Activated naive CD8-positive, alpha-beta T cell treated with anti-CD3 and anti-CD28 coated beads, Interleukin-2, amount 10 ng/mL, durations not matched to agents 7 days and 5 days (primary cell): Measurements from ENCODE around the gene SLC16A1. TPM values are rescaled to one million over a fixed set of nuclear protein-coding genes. Genes with fewer than 3 reads are reported as not detected.
"Not testable (repeated sequence)": the region's sequence is repeated elsewhere in the genome, so short reads cannot be mapped to it uniquely, and the experiment has no call there.

Source experiments
- ATAC-seq: fragments of 150-1000 bp; cut with Tn5 transposase; one replicate; pipeline ENCODE4 v1.10.0; 2021; ENCODE audit warnings: low read depth, moderate library complexity
- POLR2A ChIA-PET: fragments of 350-600 bp; sonication (Branson Sonifier 250); formaldehyde crosslinking; loops from one replicate; lab custom pipeline; 2021; ENCODE audit warnings: antibody characterized with exemption; lab: Charles Lee
- DNase-seq: peaks from one replicate; pipeline ENCODE4 v3.0.0; 2021
- H3K27ac Mint-ChIP-seq: one replicate; pipeline ENCODE4 v1.8.0; 2022; ENCODE audit warnings: mild to moderate bottlenecking, mixed read lengths
- H3K27me3 Mint-ChIP-seq: one replicate; pipeline ENCODE4 v1.8.0; 2022; ENCODE audit warnings: mild to moderate bottlenecking, moderate library complexity, mixed read lengths
- H3K36me3 Mint-ChIP-seq: one replicate; pipeline ENCODE4 v1.8.0; 2021; ENCODE audit warnings: mild to moderate bottlenecking, mixed read lengths
- H3K4me1 Mint-ChIP-seq: one replicate; pipeline ENCODE4 v1.8.0; 2021; ENCODE audit warnings: mixed read lengths
- H3K4me3 Mint-ChIP-seq: one replicate; pipeline ENCODE4 v1.8.0; 2022; ENCODE audit warnings: mild to moderate bottlenecking, moderate library complexity, mixed read lengths
- H3K9me3 Mint-ChIP-seq: one replicate; pipeline ENCODE4 v1.8.0; 2021; ENCODE audit warnings: mixed read lengths
- total RNA-seq, 2 experiments: library from RNA; stranded (reverse); gene quantifications; one replicate each; pipeline ENCODE4 v1.2.3, GENCODE V29; 2021

Gene SLC16A1
- total RNA-seq, 2 experiments from 2014 or later = 31.4 to 35.4 TPM

DNA sequence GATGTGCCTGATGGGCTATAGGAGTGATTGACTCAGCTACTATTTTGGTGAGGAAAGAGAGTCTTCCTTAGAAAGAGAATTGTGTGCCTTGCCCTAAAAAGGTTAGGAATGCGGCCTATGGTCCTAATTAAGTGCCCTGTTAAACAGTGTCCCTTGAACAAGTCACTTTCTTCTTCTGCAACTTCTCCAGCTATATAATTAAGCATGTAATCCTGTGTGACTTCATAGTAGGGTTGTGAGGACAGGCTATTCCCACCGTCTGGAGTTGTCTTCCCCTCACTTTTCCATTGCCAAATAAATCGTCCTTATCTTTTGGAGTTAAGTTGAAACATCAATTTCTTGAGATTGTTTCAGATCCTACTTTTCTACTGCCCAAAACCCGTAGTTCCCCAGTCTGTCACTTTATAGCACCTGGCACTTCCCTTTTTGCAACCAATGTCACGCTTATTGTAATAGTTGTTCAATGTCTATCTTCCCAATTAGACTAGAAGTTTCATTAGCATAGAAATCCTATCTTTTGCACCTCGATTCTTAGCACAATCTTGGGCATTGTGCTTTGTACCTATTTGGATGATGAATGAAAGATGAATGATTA is 27.6 kb upstream of the SLC16A1 start:
- no peak for DNase-seq
- no peaks in the 10 kb centered on the region for H3K9me3 Mint-ChIP-seq
- no peak for ATAC-seq
- no peaks in the 10 kb centered on the region for H3K4me1 Mint-ChIP-seq
- peaks cover 3% of the 10 kb centered on the region for H3K36me3 Mint-ChIP-seq
- H3K27ac Mint-ChIP-seq = no peak overlapping the region
- no peak overlapping the region for H3K4me3 Mint-ChIP-seq
- POLR2A ChIA-PET = no interaction called here
- H3K27me3 Mint-ChIP-seq = no peaks in the 10 kb centered on the region

GRCh38 chr1:112982853-112983536 is 27.0 kb upstream of the SLC16A1 start:
- H3K27ac Mint-ChIP-seq = no peak overlapping the region
- DNase-seq = no peak
- POLR2A ChIA-PET = no interaction called here
- no peak overlapping the region for H3K4me3 Mint-ChIP-seq
- H3K27me3 Mint-ChIP-seq = no peaks in the 10 kb centered on the region
- ATAC-seq = no peak
- peaks cover 5% of the 10 kb centered on the region for H3K36me3 Mint-ChIP-seq
- no peaks in the 10 kb centered on the region for H3K9me3 Mint-ChIP-seq
- no peaks in the 10 kb centered on the region for H3K4me1 Mint-ChIP-seq

DNA sequence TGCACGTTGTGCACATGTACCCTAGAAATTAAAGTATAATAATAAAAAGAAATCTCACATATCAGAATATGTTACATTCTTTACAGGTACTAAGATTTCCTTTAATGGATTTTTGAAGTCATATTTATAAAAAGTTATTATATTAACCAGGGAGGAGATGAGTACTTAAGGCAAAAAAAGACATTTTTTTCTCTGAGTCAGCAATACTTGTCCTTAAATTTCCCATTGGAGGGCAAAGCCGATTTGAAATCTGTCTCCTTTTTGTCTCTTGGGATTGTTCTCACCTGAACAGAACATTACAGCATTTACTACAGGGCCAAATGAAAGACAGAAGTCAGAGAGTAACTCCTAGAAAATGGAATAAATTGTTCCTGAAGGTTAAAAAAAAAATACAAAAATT is 26.3 kb upstream of the SLC16A1 start:
- DNase-seq (no peak), ATAC-seq (no peak)
- H3K27me3 Mint-ChIP-seq = no peaks in the 10 kb centered on the region
- POLR2A ChIA-PET = no interaction called here
- no peak overlapping the region for H3K4me3 Mint-ChIP-seq
- H3K36me3 Mint-ChIP-seq = peaks cover 5% of the 10 kb centered on the region
- no peaks in the 10 kb centered on the region for H3K4me1 Mint-ChIP-seq
- no peaks in the 10 kb centered on the region for H3K9me3 Mint-ChIP-seq
- H3K27ac Mint-ChIP-seq = no peak overlapping the region

GRCh38 chr1:112981834-112982233 is 25.8 kb upstream of the SLC16A1 start:
- H3K4me1 Mint-ChIP-seq, ATAC-seq, DNase-seq, H3K36me3 Mint-ChIP-seq, H3K27me3 Mint-ChIP-seq, H3K4me3 Mint-ChIP-seq, H3K27ac Mint-ChIP-seq, POLR2A ChIA-PET, H3K9me3 Mint-ChIP-seq: not testable (repeated sequence)

DNA sequence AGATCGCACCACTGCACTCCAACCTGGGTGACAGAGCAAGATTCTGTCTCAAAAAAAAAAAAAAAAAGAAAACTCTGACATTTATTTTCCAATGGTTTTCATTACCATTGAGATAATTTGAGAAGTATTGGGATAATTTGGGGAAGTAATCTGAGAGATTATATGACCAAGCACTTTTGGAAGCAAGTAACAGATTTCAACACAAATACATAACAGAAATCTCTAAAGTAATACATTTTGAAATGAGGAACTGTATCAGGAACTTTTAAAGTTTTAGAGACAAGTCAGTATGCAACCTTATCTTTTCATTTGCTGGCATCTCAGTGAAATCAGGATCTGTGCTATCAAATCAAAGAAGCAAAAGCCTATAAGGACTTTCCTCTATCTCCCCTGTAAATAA is 25.4 kb upstream of the SLC16A1 start:
- POLR2A ChIA-PET = no interaction called here
- Mint-ChIP-seq H3K27me3 (no peaks in the 10 kb centered on the region), H3K36me3 (peaks cover 5% of the 10 kb centered on the region)

DNA sequence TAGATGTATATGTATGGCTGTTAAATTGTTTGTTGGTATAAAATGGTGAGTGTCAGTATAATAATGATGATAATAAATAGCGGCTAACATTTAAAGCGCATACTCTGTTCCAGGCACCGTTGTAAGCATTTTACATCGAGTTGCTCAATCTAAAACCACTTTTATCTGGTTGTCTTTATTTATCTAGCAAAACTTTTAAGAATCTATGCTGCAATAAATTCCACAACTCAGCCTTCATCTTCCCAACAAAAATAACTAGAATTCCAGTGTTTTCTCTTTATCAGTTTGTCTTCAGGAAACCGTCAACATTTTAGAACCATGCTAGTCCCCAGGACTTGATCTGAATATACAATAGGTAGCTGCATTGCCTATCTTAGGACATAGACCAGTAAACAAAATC is 19.3 kb upstream of the SLC16A1 start:
- Mint-ChIP-seq H3K36me3 (peaks cover 15% of the 10 kb centered on the region), H3K27me3 (no peaks in the 10 kb centered on the region), H3K4me1 (no peaks in the 10 kb centered on the region), H3K4me3 (no peak overlapping the region), H3K9me3 (no peaks in the 10 kb centered on the region), H3K27ac (no peak overlapping the region)
- DNase-seq = no peak
- ATAC-seq = no peak
- POLR2A ChIA-PET = no interaction called here

More for the DNA sequence above, 25.4 kb upstream of the SLC16A1 start:
- Mint-ChIP-seq H3K4me1 (no peaks in the 10 kb centered on the region), H3K4me3 (no peak overlapping the region), H3K27ac (no peak overlapping the region), H3K9me3 (no peaks in the 10 kb centered on the region)
- DNase-seq = no peak
- ATAC-seq = no peak

DNA sequence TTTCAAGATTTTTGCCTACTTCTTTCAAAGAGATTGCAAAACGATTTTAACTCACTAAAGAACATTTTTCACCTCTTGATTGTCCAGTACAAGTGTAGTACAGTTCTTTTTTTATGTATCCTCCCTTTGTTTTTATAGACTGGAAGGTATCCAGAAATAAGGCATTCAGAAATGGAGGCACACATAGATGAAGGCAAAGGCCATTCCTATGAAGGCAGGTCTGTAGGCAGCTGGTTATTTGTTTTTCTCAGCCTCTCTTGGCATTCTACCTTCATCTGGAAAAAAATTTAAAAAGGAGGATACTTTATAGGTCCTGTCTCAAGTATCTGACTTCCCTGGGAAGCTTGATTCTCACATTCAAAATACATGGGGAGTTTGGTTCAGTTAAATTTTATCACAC is 18.6 kb upstream of the SLC16A1 start:
- H3K27me3 Mint-ChIP-seq = no peaks in the 10 kb centered on the region
- POLR2A ChIA-PET = no interaction called here
- no peaks in the 10 kb centered on the region for H3K4me1 Mint-ChIP-seq
- no peak overlapping the region for H3K27ac Mint-ChIP-seq
- no peaks in the 10 kb centered on the region for H3K9me3 Mint-ChIP-seq
- peaks cover 13% of the 10 kb centered on the region for H3K36me3 Mint-ChIP-seq
- DNase-seq (no peak), ATAC-seq (no peak)
- no peak overlapping the region for H3K4me3 Mint-ChIP-seq

- H3K4me3 Mint-ChIP-seq = no peak overlapping the region
- no peak for ATAC-seq
- H3K4me1 Mint-ChIP-seq = no peaks in the 10 kb centered on the region
- no peak overlapping the region for H3K27ac Mint-ChIP-seq
- H3K36me3 Mint-ChIP-seq = peaks cover 18% of the 10 kb centered on the region
- H3K9me3 Mint-ChIP-seq = no peaks in the 10 kb centered on the region
- no peak for DNase-seq
- no peaks in the 10 kb centered on the region for H3K27me3 Mint-ChIP-seq
- POLR2A ChIA-PET = no interaction called here
These were observed 17.8 kb upstream of the SLC16A1 start for GRCh38 chr1:112973788-112974187.

- H3K4me3 Mint-ChIP-seq = no peak overlapping the region
- DNase-seq (no peak), ATAC-seq (no peak)
- peaks cover 29% of the 10 kb centered on the region for H3K36me3 Mint-ChIP-seq
- H3K27ac Mint-ChIP-seq = no peak overlapping the region
- H3K27me3 Mint-ChIP-seq = no peaks in the 10 kb centered on the region
- H3K4me1 Mint-ChIP-seq = peaks cover 4% of the 10 kb centered on the region
- POLR2A ChIA-PET = interaction anchor here (1.0 kb wide), 1 partner anchor 15 kb away, joined by 3 read pairs; the partner anchor contains the start of gene SLC16A1
- H3K9me3 Mint-ChIP-seq = no peaks in the 10 kb centered on the region
These were observed 15.0 kb upstream of the SLC16A1 start for GRCh38 chr1:112971006-112971405.

GRCh38 chr1:112964347-112964746 is 8.4 kb upstream of the SLC16A1 start:
- POLR2A ChIA-PET = no interaction called here
- H3K27me3 Mint-ChIP-seq = no peaks in the 10 kb centered on the region
- H3K9me3 Mint-ChIP-seq = no peaks in the 10 kb centered on the region
- H3K4me1 Mint-ChIP-seq = peaks cover 21% of the 10 kb centered on the region
- no peak overlapping the region for H3K4me3 Mint-ChIP-seq
- peaks cover 55% of the 10 kb centered on the region for H3K36me3 Mint-ChIP-seq
- DNase-seq = no peak
- ATAC-seq = no peak
- no peak overlapping the region for H3K27ac Mint-ChIP-seq

DNA sequence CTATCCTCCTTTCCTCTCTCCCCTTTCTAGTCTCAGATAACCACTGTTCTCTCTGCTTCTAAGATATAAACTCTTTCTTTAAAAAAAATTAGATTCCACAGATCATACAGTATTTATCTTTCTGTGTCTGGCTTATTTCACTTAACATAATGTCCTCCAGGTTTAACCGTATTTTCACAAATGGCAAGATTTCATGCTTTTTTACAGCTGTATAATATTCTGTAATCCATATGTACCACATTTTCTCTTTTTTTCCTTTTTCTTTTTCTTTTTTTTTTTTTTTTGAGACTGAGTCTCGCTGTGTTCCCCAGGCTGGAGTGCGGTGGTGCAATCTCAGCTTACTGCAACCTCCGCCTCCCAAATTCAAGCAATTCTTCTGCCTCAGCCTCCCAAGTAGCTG is 5.1 kb upstream of the SLC16A1 start:
- Mint-ChIP-seq H3K9me3 (no peaks in the 10 kb centered on the region), H3K4me3 (no peak overlapping the region), H3K27me3 (no peaks in the 10 kb centered on the region), H3K27ac (no peak overlapping the region), H3K36me3 (peaks cover 39% of the 10 kb centered on the region), H3K4me1 (peaks cover 25% of the 10 kb centered on the region)
- DNase-seq = no peak
- no peak for ATAC-seq
- POLR2A ChIA-PET = interaction anchor here (0.7 kb wide), 1 partner anchor 969 kb away, joined by 4 read pairs; no protein-coding TSS in a partner anchor

DNA sequence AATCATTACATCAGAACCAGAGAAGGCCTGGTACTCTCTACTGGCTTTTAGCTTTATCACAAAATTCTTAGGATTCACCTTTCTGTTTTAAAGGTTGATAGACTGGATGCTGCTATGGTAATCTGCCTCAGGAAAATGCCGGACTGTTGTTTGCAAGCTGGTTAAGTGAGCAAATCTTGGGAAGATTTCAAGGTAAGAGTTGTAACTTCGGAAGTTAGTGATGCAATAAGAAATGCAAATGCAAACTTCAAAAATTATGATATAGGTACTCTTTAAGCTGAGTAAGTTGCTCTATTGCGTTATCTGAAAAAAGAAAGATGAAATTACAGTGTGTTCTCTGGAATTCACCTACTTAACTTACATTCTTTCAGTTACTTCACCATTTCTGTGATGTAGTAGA is 4.4 kb upstream of the SLC16A1 start:
- H3K27ac Mint-ChIP-seq = no peak overlapping the region
- peaks cover 25% of the 10 kb centered on the region for H3K4me1 Mint-ChIP-seq
- POLR2A ChIA-PET = no interaction called here
- no peak for ATAC-seq
- peaks cover 33% of the 10 kb centered on the region for H3K36me3 Mint-ChIP-seq
- H3K9me3 Mint-ChIP-seq = no peaks in the 10 kb centered on the region
- no peaks in the 10 kb centered on the region for H3K27me3 Mint-ChIP-seq
- DNase-seq = no peak
- no peak overlapping the region for H3K4me3 Mint-ChIP-seq

DNA sequence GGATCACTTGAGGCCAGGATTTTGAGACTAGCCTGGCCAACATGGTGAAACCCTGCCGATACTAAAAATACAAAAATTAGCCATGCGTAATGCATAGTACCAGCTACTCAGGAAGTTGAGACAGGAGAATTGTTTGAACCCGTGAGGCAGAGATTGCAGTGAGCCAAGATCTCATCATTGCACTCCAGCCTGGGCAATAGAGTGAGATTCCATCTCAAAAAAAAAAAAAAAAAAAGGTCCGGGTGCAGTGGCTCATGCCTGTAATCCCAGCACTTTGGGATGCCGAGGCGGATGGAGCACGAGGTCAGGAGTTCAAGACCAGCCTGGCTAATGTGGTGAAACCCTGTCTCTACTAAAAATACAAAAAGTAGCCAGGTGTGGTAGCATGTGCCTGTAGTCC is 2.2 kb upstream of the SLC16A1 start:
- H3K4me3 Mint-ChIP-seq = peak overlapping the region; percentile 86
- H3K36me3 Mint-ChIP-seq = peaks cover 28% of the 10 kb centered on the region
- H3K9me3 Mint-ChIP-seq, H3K27me3 Mint-ChIP-seq, ATAC-seq, DNase-seq: not testable (repeated sequence)
- H3K4me1 Mint-ChIP-seq = peaks cover 38% of the 10 kb centered on the region
- peak overlapping the region; percentile 54 for H3K27ac Mint-ChIP-seq
- POLR2A ChIA-PET = interaction anchor here (0.7 to 1.3 kb wide), 3 partner anchors 13 to 115 kb away, joined by 4 to 5 read pairs (median 4); partner anchors contain the start of gene LRIG2
